GM10266 (cell line): Measurements from ENCODE around the gene MTCL1.

ENCODE experiments used
- DNase-seq: peaks from one replicate; pipeline ENCODE4 v3.0.0; 2012; ENCODE audit errors: extremely low spot score
- TF ChIP-seq, protein P1 (sequence below): IDR thresholded peaks from 2 replicates; pipeline ENCODE4 v1.5.1; 2012; ENCODE audit warnings: mild to moderate bottlenecking, low read depth; ENCODE audit not compliant: control insufficient read depth, insufficient read depth; ENCODE audit errors: missing control alignments

Gene MTCL1

DNA sequence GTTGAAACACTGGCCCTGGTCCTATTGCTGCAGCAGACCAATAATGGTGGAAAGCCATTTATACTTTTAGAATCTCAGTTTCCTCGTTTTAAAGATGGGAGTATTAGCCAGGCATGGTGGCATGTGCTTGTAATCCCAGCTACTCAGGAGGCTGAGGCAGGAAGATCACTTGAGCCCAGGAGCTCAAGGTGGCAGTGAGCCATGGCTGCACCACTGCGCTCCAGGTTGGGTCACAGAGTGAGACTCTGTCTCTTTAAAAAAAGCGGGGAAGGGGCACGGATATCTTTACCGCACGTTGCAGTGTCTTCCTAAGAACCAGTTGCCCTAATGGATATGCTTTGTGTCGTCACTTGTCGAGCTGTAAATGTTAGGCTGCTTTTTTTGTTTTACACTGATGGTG, 8.3 kb downstream of the MTCL1 start:
- no peak for DNase-seq
- TF ChIP-seq, protein P1, sequence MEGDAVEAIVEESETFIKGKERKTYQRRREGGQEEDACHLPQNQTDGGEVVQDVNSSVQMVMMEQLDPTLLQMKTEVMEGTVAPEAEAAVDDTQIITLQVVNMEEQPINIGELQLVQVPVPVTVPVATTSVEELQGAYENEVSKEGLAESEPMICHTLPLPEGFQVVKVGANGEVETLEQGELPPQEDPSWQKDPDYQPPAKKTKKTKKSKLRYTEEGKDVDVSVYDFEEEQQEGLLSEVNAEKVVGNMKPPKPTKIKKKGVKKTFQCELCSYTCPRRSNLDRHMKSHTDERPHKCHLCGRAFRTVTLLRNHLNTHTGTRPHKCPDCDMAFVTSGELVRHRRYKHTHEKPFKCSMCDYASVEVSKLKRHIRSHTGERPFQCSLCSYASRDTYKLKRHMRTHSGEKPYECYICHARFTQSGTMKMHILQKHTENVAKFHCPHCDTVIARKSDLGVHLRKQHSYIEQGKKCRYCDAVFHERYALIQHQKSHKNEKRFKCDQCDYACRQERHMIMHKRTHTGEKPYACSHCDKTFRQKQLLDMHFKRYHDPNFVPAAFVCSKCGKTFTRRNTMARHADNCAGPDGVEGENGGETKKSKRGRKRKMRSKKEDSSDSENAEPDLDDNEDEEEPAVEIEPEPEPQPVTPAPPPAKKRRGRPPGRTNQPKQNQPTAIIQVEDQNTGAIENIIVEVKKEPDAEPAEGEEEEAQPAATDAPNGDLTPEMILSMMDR = no peak

DNA sequence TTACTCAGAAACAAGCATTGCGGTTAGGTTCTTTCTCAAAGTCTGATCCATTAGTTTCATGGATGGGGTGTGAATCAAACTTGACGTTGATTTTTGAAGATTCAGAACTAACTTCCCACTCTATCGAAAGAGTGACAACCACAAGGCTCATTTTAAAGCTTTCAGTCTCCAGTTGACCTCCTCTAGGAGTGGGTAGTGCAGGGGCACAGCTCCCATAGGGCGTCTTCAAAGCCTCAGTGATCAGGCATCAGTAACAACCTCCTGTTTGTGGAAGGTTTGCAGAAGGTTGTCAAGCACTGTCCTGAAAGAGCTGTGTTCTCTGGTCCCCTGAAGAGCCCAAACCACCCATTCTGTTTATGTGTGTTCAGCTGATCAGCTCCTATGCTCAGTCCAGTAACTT, 10.2 kb downstream of the MTCL1 start:
- DNase-seq = no peak
- TF ChIP-seq, protein P1 = no peak

DNA sequence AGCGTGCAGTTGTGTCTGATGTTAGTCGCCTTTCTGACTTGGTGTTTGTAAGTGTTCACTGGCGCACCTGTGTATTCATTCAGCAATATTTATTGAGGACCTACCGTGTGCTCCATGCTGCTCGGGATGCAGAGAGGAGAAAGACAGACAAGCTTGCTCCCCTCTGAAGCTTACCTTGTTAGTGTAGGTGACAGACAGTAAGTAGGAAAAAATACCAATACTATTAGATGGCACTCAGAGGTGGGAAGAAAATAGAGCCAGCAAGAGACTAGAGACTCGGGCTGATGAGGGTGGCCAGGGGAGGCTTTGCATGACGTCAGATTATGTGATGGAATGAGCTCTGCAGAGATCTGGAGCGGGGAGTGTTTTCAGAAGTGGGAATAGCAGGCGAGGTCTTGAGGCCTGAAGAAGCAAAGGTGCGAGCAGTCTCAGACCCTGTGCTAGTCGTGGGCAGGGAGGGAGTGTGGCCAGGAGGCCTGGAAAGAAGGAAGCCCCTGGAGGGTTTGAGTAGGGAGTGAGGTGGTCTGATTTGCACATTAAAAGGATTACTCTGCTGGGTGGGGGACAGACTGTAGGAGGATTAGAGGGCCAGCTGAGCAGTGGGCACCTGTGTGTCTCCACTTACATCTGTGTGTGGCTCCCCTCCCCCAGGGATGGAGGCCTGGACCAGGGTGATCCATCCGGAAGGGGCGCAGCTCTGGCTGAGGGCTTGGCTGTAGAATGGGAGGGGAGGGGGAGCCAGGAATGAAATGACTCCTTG, 11.8 kb downstream of the MTCL1 start:
- no peak for DNase-seq
- TF ChIP-seq, protein P1 = no peak

DNA sequence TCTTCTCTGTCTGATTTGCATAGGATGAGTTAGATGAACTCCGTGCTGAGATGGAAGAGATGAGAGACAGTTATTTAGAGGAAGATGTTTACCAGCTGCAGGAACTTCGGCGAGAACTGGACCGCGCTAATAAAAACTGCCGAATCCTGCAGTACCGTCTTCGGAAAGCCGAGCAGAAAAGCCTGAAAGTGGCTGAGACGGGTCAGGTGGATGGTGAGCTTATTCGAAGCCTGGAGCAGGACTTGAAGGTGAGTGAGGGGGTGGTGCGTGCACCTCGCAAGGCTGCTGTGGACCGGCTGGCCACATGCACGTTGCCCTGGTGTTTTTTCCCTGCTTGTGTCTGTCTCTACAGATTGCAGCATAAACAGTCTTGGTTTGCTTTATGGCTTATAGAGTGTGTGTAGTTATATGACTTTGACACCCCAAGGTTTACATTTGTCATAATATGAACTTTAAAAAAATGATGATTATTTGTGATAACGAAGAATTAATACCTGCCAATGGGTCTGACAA, 13.1 kb downstream of the MTCL1 start:
- no peak for DNase-seq
- TF ChIP-seq, protein P1 = no peak

DNA sequence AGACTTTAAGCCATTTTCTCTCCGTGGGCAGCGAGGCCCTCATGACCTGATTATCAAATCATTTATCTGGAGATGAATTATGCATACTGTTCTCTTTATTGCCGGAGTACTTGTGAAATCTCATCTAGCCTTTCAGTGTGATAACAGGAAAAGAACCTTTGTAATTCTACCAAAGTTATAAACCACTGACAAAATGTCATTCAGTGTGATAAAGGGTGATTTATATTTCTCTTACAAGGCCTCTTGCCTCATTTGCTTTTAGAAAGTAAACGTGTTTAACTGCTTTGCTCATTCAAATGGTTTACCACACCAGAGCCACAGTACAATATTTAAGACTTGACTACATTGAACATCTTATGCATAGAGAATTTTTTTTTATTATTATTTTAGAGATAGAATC, 13.8 kb downstream of the MTCL1 start:
- TF ChIP-seq, protein P1 = no peak
- DNase-seq = no peak

DNA sequence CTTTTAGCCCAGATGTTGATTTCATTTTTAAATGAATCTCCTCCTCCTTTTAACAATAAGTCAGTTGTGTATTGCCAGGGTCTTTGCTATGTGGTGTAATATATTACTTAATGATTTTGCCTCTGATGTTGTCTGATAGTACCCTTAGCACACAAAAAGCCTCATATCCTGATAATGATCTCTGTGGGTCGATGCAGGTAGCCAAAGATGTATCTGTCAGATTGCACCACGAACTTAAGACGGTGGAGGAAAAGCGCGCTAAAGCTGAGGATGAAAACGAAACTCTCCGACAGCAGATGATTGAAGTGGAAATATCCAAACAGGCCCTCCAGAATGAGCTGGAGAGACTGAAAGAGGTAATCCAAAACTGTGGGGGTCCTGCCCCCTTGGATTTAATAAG, 14.8 kb downstream of the MTCL1 start:
- TF ChIP-seq, protein P1 = no peak
- no peak for DNase-seq

DNA sequence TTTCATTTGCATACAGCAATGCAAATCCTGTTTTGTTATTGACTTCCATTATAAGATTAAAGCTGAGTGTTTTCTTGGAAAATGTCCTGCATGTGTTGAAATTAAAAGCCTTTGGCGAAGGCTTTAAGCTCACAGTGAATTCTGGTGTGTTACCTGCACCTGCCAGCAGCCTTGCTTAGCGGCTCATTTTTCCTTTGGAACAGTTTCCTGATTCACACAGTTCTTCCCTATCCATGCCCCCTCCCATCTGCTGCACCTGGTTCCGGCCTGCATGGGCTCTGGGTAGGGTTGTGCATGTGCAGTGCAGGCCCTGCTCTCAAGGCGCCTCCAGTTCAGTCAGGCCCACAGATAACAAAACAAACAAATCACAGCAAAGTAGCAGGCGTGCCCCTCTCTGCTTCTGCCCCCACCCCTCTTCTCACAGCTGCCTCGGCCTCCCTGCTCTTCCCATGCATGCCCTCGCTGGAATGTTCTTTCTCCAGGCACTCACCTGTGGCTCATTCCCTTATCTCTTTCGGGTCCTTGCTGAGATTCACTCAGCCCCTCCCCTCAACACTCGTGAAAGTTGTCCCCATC, 15.8 kb downstream of the MTCL1 start:
- DNase-seq = no peak
- TF ChIP-seq, protein P1 = no peak
